K562 (cell line): ENCODE results near the gene FBN1. TPM values are rescaled to one million over a fixed set of nuclear protein-coding genes. Genes with fewer than 3 reads are reported as not detected.

ENCODE experiments used
- ATAC-seq: fragments of 200-7000 bp; cut with Tn5 transposase; 3 replicates; pipeline ENCODE4 v1.9.1; 2020; ENCODE audit warnings: moderate library complexity
- BruUV-seq: library from RNA; stranded (reverse); fragments of 400-500 nt; replicated peaks from 2 replicates; lab custom pipeline; 2021; lab: Mats Ljungman, UMichigan
- CTCF ChIA-PET: fragments of 300-600 bp; formaldehyde crosslinking; extraction: SDS; loops from one replicate; lab custom pipeline; 2021; ENCODE audit warnings: low intra/inter-chr PET ratio; lab: Yijun Ruan, JAX
- POLR2A ChIA-PET: fragments of 300-600, 350-650 bp; sonication (Branson Sonifier 250); formaldehyde crosslinking; extraction: SDS; loops from one replicate; lab custom pipeline; 2021; ENCODE audit warnings: antibody characterized with exemption, inconsistent platforms; lab: Yijun Ruan, JAX
- DNase-seq, 4 experiments: peaks; one replicate each; pipeline versions ENCODE4 v3.0.0 to v3.0.0-alpha.2; 2011 to 2018; ENCODE audit warnings: low spot score in 3 of 4, mixed read lengths in 3 of 4; ENCODE audit errors: extremely low read depth in 1 of 4
- FAIRE-seq: peaks from 2 replicates; lab custom pipeline; 2011; peaks lifted over from hg19 to GRCh38; lab: Jason Lieb, UNC
- H2AFZ ChIP-seq: 2 replicates; pipeline ENCODE4 v1.6.0; 2011; ENCODE audit warnings: low read depth, low read length, control low read depth, inconsistent platforms
- H3K27ac ChIP-seq: fragments of 200-600 bp; 3 replicates; pipeline ENCODE4 v1.8.0; 2011; ENCODE audit warnings: low read depth, mild to moderate bottlenecking, control low read depth, inconsistent platforms, low read length, moderate library complexity, mixed read lengths; ENCODE audit errors: extremely low read depth
- H3K27me3 ChIP-seq, 2 experiments: fragments of 300-600 bp in 1 of 2; 2 replicates in 1 of 2; 3 replicates in 1 of 2; pipeline versions ENCODE4 v1.6.0 to v1.8.0; 2011; ENCODE audit warnings: inconsistent platforms in 2 of 2, low read length in 2 of 2, mild to moderate bottlenecking in 1 of 2, mixed read lengths in 1 of 2, moderate library complexity in 1 of 2; ENCODE audit not compliant: control insufficient read depth in 2 of 2, insufficient read depth in 2 of 2
- H3K36me3 ChIP-seq: fragments of 300-600 bp; 3 replicates; pipeline ENCODE4 v1.8.0; 2011; ENCODE audit warnings: mild to moderate bottlenecking, low read length, inconsistent platforms; ENCODE audit not compliant: control insufficient read depth, insufficient read depth
- H3K4me1 ChIP-seq, 2 experiments: fragments of 200-600 bp in 1 of 2; replicated peaks in 1 of 2; 2 replicates in 1 of 2; 3 replicates in 1 of 2; pipeline versions ENCODE4 v1.5.1 to v1.8.0; 2011; ENCODE audit warnings: inconsistent platforms in 2 of 2, low read length in 2 of 2, mild to moderate bottlenecking in 1 of 2, mixed read lengths in 1 of 2, moderate library complexity in 1 of 2; ENCODE audit not compliant: control insufficient read depth in 2 of 2, insufficient read depth in 2 of 2
- H3K4me2 ChIP-seq: 2 replicates; pipeline ENCODE4 v1.6.1; 2011; ENCODE audit warnings: low read length, control low read depth, inconsistent platforms, mixed read lengths; ENCODE audit not compliant: insufficient read depth
- H3K4me3 ChIP-seq: fragments of 200-600 bp; sonication (generic), shearing (Covaris generic); 2 replicates; pipeline ENCODE4 v1.5.1; 2016; ENCODE audit warnings: control low read depth, inconsistent platforms
- H3K79me2 ChIP-seq: fragments of 200-600 bp; 3 replicates; pipeline ENCODE4 v1.8.0; 2011; ENCODE audit warnings: low read length, inconsistent platforms; ENCODE audit not compliant: control insufficient read depth, insufficient read depth
- H3K9ac ChIP-seq, 2 experiments: 2 replicates each; pipeline versions ENCODE4 v1.6.0 to v1.6.1; 2011; ENCODE audit warnings: low read depth in 2 of 2, low read length in 2 of 2, control low read depth in 1 of 2, inconsistent platforms in 1 of 2, mild to moderate bottlenecking in 1 of 2, mixed read lengths in 1 of 2; ENCODE audit not compliant: insufficient read depth in 1 of 2
- H3K9me1 ChIP-seq: one replicate; pipeline ENCODE4 v1.6.0; 2011; ENCODE audit warnings: inconsistent platforms, mild to moderate bottlenecking, low read length, moderate library complexity; ENCODE audit not compliant: control insufficient read depth, insufficient read depth
- H3K9me3 ChIP-seq: replicated peaks from 2 replicates; pipeline ENCODE4 v1.5.1; 2011; ENCODE audit warnings: low read depth, low read length, inconsistent platforms; ENCODE audit not compliant: control insufficient read depth, insufficient read depth
- H4K20me1 ChIP-seq: replicated peaks from 2 replicates; pipeline ENCODE4 v1.6.1; 2011; ENCODE audit warnings: low read length, inconsistent platforms, mixed read lengths; ENCODE audit not compliant: control insufficient read depth, insufficient read depth
- ARID1B ChIP-seq: fragments of 450-650 bp; IDR thresholded peaks from 2 replicates; pipeline ENCODE4 v1.6.1; 2016; ENCODE audit warnings: antibody characterized with exemption, mild to moderate bottlenecking, inconsistent platforms
- BRD4 ChIP-seq: fragments of 200-600 bp; sonication (generic); IDR thresholded peaks from 2 replicates; pipeline ENCODE4 v1.6.1; 2017; ENCODE audit warnings: inconsistent platforms
- CEBPB ChIP-seq: fragments of 450-650 bp; IDR thresholded peaks from 2 replicates; pipeline ENCODE4 v1.6.1; 2016; ENCODE audit warnings: missing genetic modification characterization, missing compliant biosample characterization
- CEBPG ChIP-seq, 3 experiments: fragments of 200-800 bp in 1 of 3; sonication (Bioruptor generic) in 1 of 3; sonication (generic) in 1 of 3; formaldehyde crosslinking in 1 of 3; IDR thresholded peaks in 2 of 3; conservative IDR thresholded peaks in 1 of 3; 2 replicates each; pipeline versions ENCODE4 v1.6.1 to v1.8.0; 2016 to 2022; ENCODE audit warnings: missing compliant biosample characterization in 2 of 3, missing genetic modification characterization in 2 of 3, mild to moderate bottlenecking in 1 of 3, missing genetic modification reagents in 1 of 3
- CHD4 ChIP-seq: fragments of 200-600 bp; sonication (generic); IDR thresholded peaks from 3 replicates; pipeline ENCODE4 v1.6.1; 2012; ENCODE audit warnings: low read depth, mild to moderate bottlenecking, mixed read lengths, low read length, inconsistent platforms; ENCODE audit not compliant: insufficient read depth, insufficient replicate concordance, poor library complexity, severe bottlenecking
- CTBP1 ChIP-seq: fragments of 450-650 bp; IDR thresholded peaks from 2 replicates; pipeline ENCODE4 v1.6.1; 2016; ENCODE audit warnings: borderline replicate concordance
- FIP1L1 ChIP-seq: fragments of 200-400 bp; formaldehyde crosslinking; IDR thresholded peaks from 2 replicates; pipeline ENCODE4 v1.6.1; 2018; ENCODE audit warnings: mild to moderate bottlenecking, low read depth, low read length; ENCODE audit not compliant: poor library complexity, severe bottlenecking
- HMBOX1 ChIP-seq: sonication (generic); IDR thresholded peaks from 2 replicates; pipeline ENCODE4 v1.6.1; 2016
- HNRNPH1 ChIP-seq: fragments of 200-400 bp; formaldehyde crosslinking; optimal IDR thresholded peaks from 2 replicates; pipeline ENCODE3; 2017; ENCODE audit warnings: low read depth, mild to moderate bottlenecking, low read length, moderate library complexity
- KLF1 ChIP-seq: fragments of 450-650 bp; IDR thresholded peaks from 2 replicates; pipeline ENCODE4 v1.6.1; 2016; ENCODE audit warnings: missing genetic modification characterization, missing compliant biosample characterization
- LARP7 ChIP-seq: fragments of 450-650 bp; IDR thresholded peaks from 2 replicates; pipeline ENCODE4 v1.6.1; 2016
- MEF2A ChIP-seq: IDR thresholded peaks from 2 replicates; pipeline ENCODE4 v1.6.1; 2011; ENCODE audit warnings: low read depth, mild to moderate bottlenecking, low read length, moderate library complexity; ENCODE audit not compliant: control insufficient read depth
- NR2C2 ChIP-seq, 2 experiments: fragments of 200-800 bp in 1 of 2; sonication (Bioruptor generic) in 1 of 2; sonication (generic) in 1 of 2; formaldehyde crosslinking in 1 of 2; IDR thresholded peaks; 2 replicates each; pipeline versions ENCODE4 v1.6.1 to v1.8.0; 2016 to 2022; ENCODE audit warnings: mild to moderate bottlenecking in 1 of 2, missing compliant biosample characterization in 1 of 2, missing genetic modification characterization in 1 of 2, missing genetic modification reagents in 1 of 2
- PHF8 ChIP-seq: fragments of 200-600 bp; sonication (generic); IDR thresholded peaks from 2 replicates; pipeline ENCODE4 v1.6.1; 2012; ENCODE audit warnings: mixed run types, mild to moderate bottlenecking, inconsistent platforms, low read length, moderate library complexity, borderline replicate concordance
- PHTF2 ChIP-seq: fragments of 250-450 bp; sonication (Bioruptor Pico); IDR thresholded peaks from 2 replicates; pipeline ENCODE4 v1.5.0; 2021; ENCODE audit warnings: mild to moderate bottlenecking
- SOX6 ChIP-seq: fragments of 450-650 bp; IDR thresholded peaks from 2 replicates; pipeline ENCODE4 v1.6.1; 2014; ENCODE audit warnings: mild to moderate bottlenecking
- SRSF7 ChIP-seq: fragments of 200-400 bp; formaldehyde crosslinking; optimal IDR thresholded peaks from 2 replicates; pipeline ENCODE3; 2017; ENCODE audit warnings: mild to moderate bottlenecking, low read depth, low read length
- TOE1 ChIP-seq, 2 experiments: fragments of 450-650 bp in 1 of 2; sonication (generic) in 1 of 2; formaldehyde crosslinking in 1 of 2; IDR thresholded peaks; 2 replicates each; pipeline versions ENCODE4 v1.7.1 to v1.8.0; 2016 to 2022; ENCODE audit warnings: borderline replicate concordance in 2 of 2, mild to moderate bottlenecking in 2 of 2, antibody characterized with exemption in 1 of 2, inconsistent platforms in 1 of 2, low read depth in 1 of 2, missing genetic modification reagents in 1 of 2, moderate library complexity in 1 of 2
- ZBED1 ChIP-seq: IDR thresholded peaks from 2 replicates; pipeline ENCODE4 v1.6.1; 2014
- ZNF384 ChIP-seq: IDR thresholded peaks from 2 replicates; pipeline ENCODE4 v1.6.1; 2012; ENCODE audit warnings: low read depth, low read length, improper control_type of control experiment
- WGBS: fragments of 100-300 bp; shearing (Covaris generic); methylation state at CpG from one replicate; pipeline ENCODE4 v1.1.6; 2016; ENCODE audit warnings: low coverage, mixed read lengths; ENCODE audit not compliant: insufficient coverage; ENCODE audit errors: missing lambda C conversion rate; 5-methylcytosine and 5-hydroxymethylcytosine counted together
- in situ Hi-C: fragments of 300-500 bp; cut with MboI; formaldehyde crosslinking; loops from 4 replicates; pipeline ENCODE4 v1.15.0; 2018; ENCODE audit warnings: inconsistent platforms, mixed read lengths
- intact Hi-C: fragments of 100-400 bp; cut with micrococcal nuclease; formaldehyde crosslinking; loops from 2 replicates; pipeline ENCODE4 v1.14.2; 2022
- polyA plus RNA-seq, 8 experiments: library from polyadenylated mRNA; depleted of rRNA in 4 of 8; stranded (reverse) in 5 of 8; unstranded in 3 of 8; fragments of >200 nt; fragmentation: Nextera tagmentation in 2 of 8; fragmentation: Illumina TruSeq in 1 of 8; extraction: Ambion mirVana in 2 of 8; extraction: Trizol in 1 of 8; gene quantifications; 2 replicates each; pipeline versions ENCODE4 v1.2.1 to v1.2.3, GENCODE V29; 2011 to 2014; ENCODE audit warnings: inconsistent platforms in 1 of 8, missing spikeins in 1 of 8
- total RNA-seq, 7 experiments: library from RNA; depleted of rRNA in 6 of 7; stranded (reverse); fragments of >200 nt in 6 of 7; fragmentation: Illumina TruSeq in 2 of 7; extraction: Trizol in 2 of 7; gene quantifications; 2 replicates each; pipeline versions ENCODE4 v1.2.1 to v1.2.3, GENCODE V29; 2011 to 2021; ENCODE audit warnings: low replicate concordance in 1 of 7

The FBN1 gene
- total and polyA plus RNA-seq, 9 of the 15 experiments (the other 6 are each of a cell fraction or from before 2014, with no cell fraction given) = 0.15 to 1.2 (median 0.60) TPM

- Histone ChIP-seq H3K4me1 (peaks cover 3 to 17% of the 10 kb centered on the region in 2 experiments; a peak in 3 of 5 replicates), H3K36me3 (no peaks in the 10 kb centered on the region; the same call in 2 of the 3 replicates), H3K27ac (peak overlapping the region; percentile 36; the same call in 2 of the 3 replicates), H3K4me3 (no peak overlapping the region), H3K9me1 (no peaks in the 10 kb centered on the region), H2AFZ (peak overlapping the region; percentile 23; the same call in 1 of the 2 replicates), H3K79me2 (no peaks in the 10 kb centered on the region), H3K9me3 (no peaks in the 10 kb centered on the region), H4K20me1 (no peaks in the 10 kb centered on the region), H3K4me2 (no peak overlapping the region), H3K9ac (no peak overlapping the region), H3K27me3 (no peaks in the 10 kb centered on the region)
- WGBS = 0% methylated on average over 2 of the region's 2 CpGs
- no TSS peak for BruUV-seq
- POLR2A ChIA-PET = interaction anchor here (1.1 to 1.4 kb wide), 2 partner anchors 10 to 13 kb away, joined by 3 read pairs; no protein-coding TSS in a partner anchor
- DNase-seq (peak in 1 of 4 experiments; percentile 55), ATAC-seq (peak; percentile 73), FAIRE-seq (peak; percentile 69)
- in situ Hi-C loops (no loop called here), intact Hi-C loops (no loop called here)
- CTCF ChIA-PET = no interaction called here
- TF ChIP-seq MEF2A (peak; percentile 96), TOE1 (IDR thresholded peaks at IDR 0.05; ENCODE audit: borderline replicate concordance) (no peak), TOE1 (CRISPR knock-in tag; IDR thresholded peaks at IDR 0.05; ENCODE audit: borderline replicate concordance, low read depth) (no peak), LARP7 (no peak), ZNF384 (peak; percentile 57), SRSF7 (no peak), PHF8 (no peak), CEBPB (tag) (peak; percentile 75), CTBP1 (no peak), PHTF2 (CRISPR knock-in tag) (no peak), ZBED1 (no peak), FIP1L1 (no peak), CHD4 (no peak), HNRNPH1 (no peak), KLF1 (tag) (no peak), BRD4 (no peak), NR2C2 (CRISPR knock-in tag; IDR thresholded peaks at IDR 0.05) (no peak), NR2C2 (tag; IDR thresholded peaks at IDR 0.05) (peak; percentile 42; the same call in 1 of the 2 replicates), HMBOX1 (peak; percentile 99), ARID1B (peak; percentile 39; the same call in 1 of the 2 replicates), CEBPG (CRISPR knock-in tag; IDR thresholded peaks at IDR 0.05) (no peak), CEBPG (tag; conservative IDR thresholded peaks at IDR 0.05 in 1 of 2, IDR thresholded peaks at IDR 0.05 in 1 of 2) (peak; percentile 56 to 66; a peak in 3 of 4 replicates), SOX6 (peak; percentile 58; the same call in 1 of the 2 replicates)
These were observed 53.2 kb downstream of the FBN1 start for GRCh38 chr15:48592221-48592731.
